GM21825 (cell line): Measurements from ENCODE around the gene PCP4L1.
"Not testable (repeated sequence)": the region's sequence is repeated elsewhere in the genome, so short reads cannot be mapped to it uniquely, and the experiment has no call there.

ENCODE experiments used
- ATAC-seq: cut with Tn5 transposase; IDR thresholded peaks from one replicate; pipeline ENCODE4 v1.9.1; 2021; ENCODE audit warnings: mild to moderate bottlenecking, moderate library complexity; ENCODE audit not compliant: unreplicated experiment

PCP4L1 gene

GRCh38 chr1:161311595-161312181 is 53.1 kb downstream of the PCP4L1 start:
- ATAC-seq = no peak

- ATAC-seq = no peak
These were observed 55.1 kb downstream of the PCP4L1 start for GRCh38 chr1:161313554-161314200.

GRCh38 chr1:161314201-161314981 is 55.8 kb downstream of the PCP4L1 start, which contains the start of gene SDHC:
Gene SDHC, plus strand, starts transcription at chr1:161314381. Its CDS starts 25 bp downstream, at chr1:161314406.
- peak; percentile 91 for ATAC-seq

- ATAC-seq = not testable (repeated sequence)
These were observed 57.5 kb downstream of the PCP4L1 start for GRCh38 chr1:161315841-161316674.

- no peak for ATAC-seq
These were observed 65.5 kb downstream of the PCP4L1 start for GRCh38 chr1:161324020-161324419.

GRCh38 chr1:161330346-161330745 is 71.8 kb downstream of the PCP4L1 start:
- ATAC-seq = no peak

- no peak for ATAC-seq
These were observed 74.6 kb downstream of the PCP4L1 start for GRCh38 chr1:161333166-161333565.
